HepG2 (cell line): ENCODE measurements around the gene MGAT4C. TPM values are rescaled to one million over a fixed set of nuclear protein-coding genes. Genes with fewer than 3 reads are reported as not detected.

Experiments
- ATAC-seq: fragments of 200-7000 bp; cut with Tn5 transposase; 3 replicates; pipeline ENCODE4 v1.9.1; 2020; ENCODE audit warnings: mild to moderate bottlenecking, moderate library complexity
- BruUV-seq: library from RNA; stranded (reverse); fragments of 400-500 nt; replicated peaks from 2 replicates; lab custom pipeline; 2021; lab: Mats Ljungman, UMichigan
- CTCF ChIA-PET: fragments of 300-600 bp; formaldehyde crosslinking; extraction: SDS; loops from one replicate; lab custom pipeline; 2021; ENCODE audit warnings: low total read pairs, inconsistent platforms, low intra/inter-chr PET ratio; lab: Yijun Ruan, JAX
- POLR2A ChIA-PET: fragments of 350-600 bp; sonication (Branson Sonifier 250); formaldehyde crosslinking; loops from one replicate; lab custom pipeline; 2020; ENCODE audit warnings: antibody characterized with exemption, inconsistent platforms; lab: Yijun Ruan, JAX
- DNase-seq: peaks from one replicate; pipeline ENCODE4 v3.0.0-alpha.2; 2015; ENCODE audit warnings: low spot score
- FAIRE-seq: peaks from 3 replicates; lab custom pipeline; 2011; peaks lifted over from hg19 to GRCh38; lab: Jason Lieb, UNC
- H2AFZ ChIP-seq: one replicate; pipeline ENCODE4 v1.6.1; 2011; ENCODE audit warnings: low read length, inconsistent platforms
- H3K27ac ChIP-seq: fragments of 300-600 bp; 3 replicates; pipeline ENCODE4 v1.8.0; 2011; ENCODE audit warnings: mixed run types, mild to moderate bottlenecking, mixed read lengths, low read length, inconsistent platforms; ENCODE audit not compliant: insufficient read depth; ENCODE audit errors: extremely low read length
- H3K27me3 ChIP-seq, 2 experiments: fragments of 200-600 bp in 1 of 2; 2 replicates in 1 of 2; 3 replicates in 1 of 2; pipeline versions ENCODE4 v1.6.0 to v1.8.0; 2011; ENCODE audit warnings: low read length in 2 of 2, mild to moderate bottlenecking in 2 of 2, moderate library complexity in 2 of 2, inconsistent platforms in 1 of 2; ENCODE audit not compliant: insufficient read depth in 2 of 2, control insufficient read depth in 1 of 2
- H3K36me3 ChIP-seq, 2 experiments: fragments of 200-600 bp in 1 of 2; replicated peaks in 1 of 2; 2 replicates in 1 of 2; 3 replicates in 1 of 2; pipeline versions ENCODE4 v1.5.1 to v1.8.0; 2011; ENCODE audit warnings: low read length in 2 of 2, inconsistent platforms in 1 of 2; ENCODE audit not compliant: insufficient read depth in 2 of 2, control insufficient read depth in 1 of 2
- H3K4me1 ChIP-seq: 2 replicates; pipeline ENCODE4 v1.5.1; 2012; ENCODE audit warnings: low read length, inconsistent platforms; ENCODE audit not compliant: insufficient read depth
- H3K4me2 ChIP-seq: 2 replicates; pipeline ENCODE4 v1.6.0; 2011; ENCODE audit warnings: low read depth, low read length, inconsistent platforms
- H3K4me3 ChIP-seq, 3 experiments: fragments of 200-600 bp in 1 of 3; sonication (generic), shearing (Covaris generic) in 1 of 3; replicated peaks in 1 of 3; 2 replicates each; pipeline ENCODE4 v1.5.1; 2011 to 2016; ENCODE audit warnings: low read length in 3 of 3, inconsistent platforms in 2 of 3, low read depth in 2 of 3, mild to moderate bottlenecking in 2 of 3, control low read depth in 1 of 3, mixed read lengths in 1 of 3; ENCODE audit not compliant: insufficient read depth in 1 of 3
- H3K79me2 ChIP-seq: one replicate; pipeline ENCODE4 v1.6.1; 2011; ENCODE audit warnings: low read length, inconsistent platforms; ENCODE audit not compliant: insufficient read depth
- H3K9ac ChIP-seq: 2 replicates; pipeline ENCODE4 v1.6.0; 2011; ENCODE audit warnings: mild to moderate bottlenecking, low read depth, low read length, inconsistent platforms; ENCODE audit not compliant: insufficient read depth
- H3K9me3 ChIP-seq: 2 replicates; pipeline ENCODE4 v1.5.1; 2012; ENCODE audit warnings: mild to moderate bottlenecking, low read length
- H4K20me1 ChIP-seq: 2 replicates; pipeline ENCODE4 v1.6.0; 2011; ENCODE audit warnings: inconsistent platforms, mild to moderate bottlenecking, low read length, moderate library complexity; ENCODE audit not compliant: insufficient read depth
- CREM ChIP-seq, 2 experiments: sonication (generic) in 1 of 2; formaldehyde crosslinking in 1 of 2; IDR thresholded peaks; 2 replicates each; pipeline versions ENCODE4 v1.4.0 to v1.6.1; 2016 to 2020; ENCODE audit warnings: antibody characterized with exemption in 1 of 2, mild to moderate bottlenecking in 1 of 2, missing genetic modification reagents in 1 of 2
- KAT8 ChIP-seq: IDR thresholded peaks from 2 replicates; pipeline ENCODE4 v1.6.1; 2016; ENCODE audit warnings: missing genetic modification reagents, missing compliant biosample characterization
- MAFF ChIP-seq: IDR thresholded peaks from 2 replicates; pipeline ENCODE4 v1.6.1; 2011; ENCODE audit warnings: low read depth, low read length, improper control_type of control experiment
- MAFK ChIP-seq, 2 experiments: IDR thresholded peaks in 1 of 2; conservative IDR thresholded peaks in 1 of 2; 2 replicates each; pipeline ENCODE4 v1.6.1; 2011; ENCODE audit warnings: improper control_type of control experiment in 2 of 2, low read length in 2 of 2
- POLR2AphosphoS2 ChIP-seq: IDR thresholded peaks from 2 replicates; pipeline ENCODE4 v1.6.1; 2011; ENCODE audit warnings: low read depth, low read length, improper control_type of control experiment
- RARG ChIP-seq: sonication (generic); formaldehyde crosslinking; IDR thresholded peaks from 2 replicates; pipeline ENCODE4 v1.4.0; 2020; ENCODE audit warnings: low read depth, mild to moderate bottlenecking, missing genetic modification reagents
- ZKSCAN8 ChIP-seq: IDR thresholded peaks from 2 replicates; pipeline ENCODE4 v1.6.1; 2016; ENCODE audit warnings: borderline replicate concordance, missing genetic modification reagents, missing compliant biosample characterization
- ZNF407 ChIP-seq: sonication (generic); formaldehyde crosslinking; IDR thresholded peaks from one replicate; pipeline ENCODE4 v1.5.1; 2020; ENCODE audit warnings: mild to moderate bottlenecking, missing genetic modification reagents; ENCODE audit errors: not compliant biosample characterization
- WGBS: methylation state at CpG from one replicate; pipeline ENCODE4 v1.1.6; 2017; ENCODE audit warnings: low lambda C conversion rate; 5-methylcytosine and 5-hydroxymethylcytosine counted together
- in situ Hi-C: cut with HindIII; loops from 2 replicates; pipeline ENCODE4 v1.10.0; 2017; ENCODE audit warnings: low pct_unique_long_range_greater_than_20kb; ENCODE audit not compliant: extremely low pct_ligation_motif_present
- intact Hi-C: fragments of 100-400 bp; cut with micrococcal nuclease; formaldehyde crosslinking; loops from one replicate; pipeline ENCODE4 v1.10.0; 2022; ENCODE audit not compliant: unreplicated experiment
- polyA plus RNA-seq, 8 experiments: library from polyadenylated mRNA; depleted of rRNA in 3 of 8; stranded (reverse) in 7 of 8; unstranded in 1 of 8; fragments of >200 nt; fragmentation: Illumina TruSeq in 4 of 8; extraction: Trizol in 4 of 8; gene quantifications; 2 replicates each; pipeline versions ENCODE4 v1.2.1 to v1.2.3, GENCODE V29; 2011 to 2016; ENCODE audit warnings: low read depth in 4 of 8, missing spikeins in 1 of 8, mixed read lengths in 1 of 8; ENCODE audit not compliant: insufficient read depth in 1 of 8
- total RNA-seq, 5 experiments: library from RNA; depleted of rRNA; stranded (reverse); fragments of >200 nt; fragmentation: Illumina TruSeq; extraction: Trizol; gene quantifications; 2 replicates each; pipeline ENCODE4 v1.2.3, GENCODE V29; 2016; ENCODE audit warnings: low read depth in 1 of 5

The MGAT4C gene
- total and polyA plus RNA-seq, 2 of the 13 experiments (the other 11 are each of a cell fraction or from before 2014, with no cell fraction given), result not detected

GRCh38 chr12:86229772-86230171, 26.4 kb downstream of the MGAT4C start:
- ChIA-PET CTCF (no interaction called here), POLR2A (no interaction called here)
- intact Hi-C loops, result no loop called here
- Histone ChIP-seq H3K79me2 (no peaks in the 10 kb centered on the region), H3K4me3 (no peak overlapping the region), H4K20me1 (no peaks in the 10 kb centered on the region), H2AFZ (no peak overlapping the region), H3K4me1 (no peaks in the 10 kb centered on the region), H3K27me3 (no peaks in the 10 kb centered on the region), H3K27ac (no peak overlapping the region), H3K36me3 (no peaks in the 10 kb centered on the region), H3K9ac (no peak overlapping the region), H3K9me3 (no peaks in the 10 kb centered on the region), H3K4me2 (no peak overlapping the region)
- ATAC-seq (no peak), FAIRE-seq (no peak), DNase-seq (no peak)
- 2% methylated on average over 2 of the region's 2 CpGs for WGBS
- in situ Hi-C loops, result no loop called here
- TF ChIP-seq MAFF (peak; percentile 100), MAFK (conservative IDR thresholded peaks at IDR 0.05 in 1 of 2, IDR thresholded peaks at IDR 0.05 in 1 of 2; ENCODE audit: low read length in 2 of 2) (peak; percentile 99 to 100), KAT8 (no peak)
- no TSS peak for BruUV-seq

DNA sequence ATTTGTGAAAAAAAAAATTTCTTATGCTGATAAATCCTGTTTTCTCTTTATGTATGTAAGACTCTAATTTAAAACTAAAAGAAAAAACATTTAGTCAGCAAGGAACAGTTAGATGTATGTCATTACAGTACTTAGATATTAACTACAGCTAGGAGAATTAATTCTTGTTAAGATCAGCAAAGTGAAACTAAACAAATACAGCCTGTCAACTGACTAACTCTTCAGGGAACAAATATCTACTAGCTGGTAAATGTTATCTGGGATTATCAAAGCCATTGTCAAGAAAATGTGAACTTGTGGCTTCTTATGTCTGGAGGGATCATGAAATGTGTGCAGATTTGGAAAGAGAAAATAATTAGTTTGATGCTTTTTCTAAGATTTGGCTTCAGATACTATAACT, 27.5 kb downstream of the MGAT4C start:
- H3K4me3 ChIP-seq, result no peak overlapping the region
- POLR2A ChIA-PET, result no interaction called here
- TF ChIP-seq RARG (CRISPR knock-in tag), result no peak
- TF ChIP-seq ZNF407 (CRISPR knock-in tag), result no peak
- no peak for TF ChIP-seq POLR2AphosphoS2
- no peak for TF ChIP-seq CREM (IDR thresholded peaks at IDR 0.05)
- no peak for TF ChIP-seq CREM (CRISPR knock-in tag; IDR thresholded peaks at IDR 0.05)
- no peak for TF ChIP-seq ZKSCAN8 (CRISPR knock-in tag)
- TF ChIP-seq, all 625 proteins: peak for 0
- H3K9me3 ChIP-seq, result no peaks in the 10 kb centered on the region
- H3K27me3 ChIP-seq, result no peaks in the 10 kb centered on the region
- no peak overlapping the region for H2AFZ ChIP-seq
- no peaks in the 10 kb centered on the region for H3K36me3 ChIP-seq
- ATAC-seq (no peak), DNase-seq (no peak), FAIRE-seq (no peak)
- H3K79me2 ChIP-seq, result no peaks in the 10 kb centered on the region
- H4K20me1 ChIP-seq, result no peaks in the 10 kb centered on the region
- BruUV-seq, result no TSS peak
- no peaks in the 10 kb centered on the region for H3K4me1 ChIP-seq
- CTCF ChIA-PET, result no interaction called here
- intact Hi-C loops, result no loop called here
- in situ Hi-C loops, result no loop called here
- H3K4me2 ChIP-seq, result no peak overlapping the region
- no peak overlapping the region for H3K27ac ChIP-seq
- no peak overlapping the region for H3K9ac ChIP-seq
